ENCODE measurements around the gene IQCF2. TPM values are rescaled to one million over a fixed set of nuclear protein-coding genes. Genes with fewer than 3 reads are reported as not detected.
A peak's percentile ranks its signal among the peaks of the same experiment; 100 is the strongest.

IQCF2 gene
- total RNA-seq, 3 donors from 2014 or later (not counting 1 experiment from before 2014, with no cell fraction given) = not detected

DNA sequence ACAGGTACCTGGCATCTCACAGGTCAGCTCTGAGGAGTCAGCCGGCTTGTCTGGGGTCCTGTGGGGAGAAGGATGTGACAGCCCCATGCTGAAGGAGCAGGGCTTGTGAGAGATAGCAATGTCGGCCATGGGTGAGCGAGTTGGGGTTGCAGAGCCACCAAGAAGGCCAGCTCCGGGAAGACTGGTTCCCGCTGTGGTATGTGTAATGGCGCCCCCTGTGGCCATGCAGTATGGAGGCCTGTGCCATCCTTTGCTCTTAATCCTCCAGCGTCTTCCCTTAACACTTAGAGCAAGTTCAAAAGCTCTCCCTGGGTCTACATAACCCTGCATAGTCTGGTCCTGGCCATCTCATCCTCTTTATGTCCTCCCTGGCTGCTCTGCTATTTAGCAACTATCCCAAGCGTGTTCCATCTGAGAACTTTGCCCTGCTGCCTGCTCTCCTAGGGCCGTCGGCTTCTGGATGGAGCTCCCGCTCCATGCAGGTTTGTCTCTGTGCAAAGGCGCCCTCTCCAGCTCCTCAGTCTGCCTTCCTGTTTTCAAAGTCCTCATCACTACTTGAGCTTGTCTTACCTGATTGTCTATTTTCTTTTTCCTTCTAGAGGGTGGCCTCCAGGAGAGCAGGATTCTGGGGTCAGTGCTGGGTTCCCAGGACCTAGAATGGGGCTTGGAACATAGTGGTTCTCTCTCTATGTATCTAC, 41.6 kb upstream of the IQCF2 start:
- Mint-ChIP-seq H3K4me1 (peaks cover 12 to 18% of the 10 kb centered on the region in 2 donors), H3K27ac (no peak overlapping the region), H3K4me3 (no peak overlapping the region), H3K9me3 (no peaks in the 10 kb centered on the region), H3K36me3 (no peaks in the 10 kb centered on the region), H3K27me3 (ENCODE audit: low read depth in 2 of 2) (peaks cover 30 to 33% of the 10 kb centered on the region in 2 donors)
- H3K4me1 ChIP-seq (ENCODE audit: control insufficient read depth, insufficient read depth, low read length) = no peaks in the 10 kb centered on the region
- TF ChIP-seq, protein P1, sequence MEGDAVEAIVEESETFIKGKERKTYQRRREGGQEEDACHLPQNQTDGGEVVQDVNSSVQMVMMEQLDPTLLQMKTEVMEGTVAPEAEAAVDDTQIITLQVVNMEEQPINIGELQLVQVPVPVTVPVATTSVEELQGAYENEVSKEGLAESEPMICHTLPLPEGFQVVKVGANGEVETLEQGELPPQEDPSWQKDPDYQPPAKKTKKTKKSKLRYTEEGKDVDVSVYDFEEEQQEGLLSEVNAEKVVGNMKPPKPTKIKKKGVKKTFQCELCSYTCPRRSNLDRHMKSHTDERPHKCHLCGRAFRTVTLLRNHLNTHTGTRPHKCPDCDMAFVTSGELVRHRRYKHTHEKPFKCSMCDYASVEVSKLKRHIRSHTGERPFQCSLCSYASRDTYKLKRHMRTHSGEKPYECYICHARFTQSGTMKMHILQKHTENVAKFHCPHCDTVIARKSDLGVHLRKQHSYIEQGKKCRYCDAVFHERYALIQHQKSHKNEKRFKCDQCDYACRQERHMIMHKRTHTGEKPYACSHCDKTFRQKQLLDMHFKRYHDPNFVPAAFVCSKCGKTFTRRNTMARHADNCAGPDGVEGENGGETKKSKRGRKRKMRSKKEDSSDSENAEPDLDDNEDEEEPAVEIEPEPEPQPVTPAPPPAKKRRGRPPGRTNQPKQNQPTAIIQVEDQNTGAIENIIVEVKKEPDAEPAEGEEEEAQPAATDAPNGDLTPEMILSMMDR (IDR thresholded peaks at IDR 0.05) = no peak
- ATAC-seq (peak in 1 of 3 donors; percentile 50), DNase-seq (peak in 1 of 2 donors; percentile 30)
- intact Hi-C loops (cut with micrococcal nuclease) = no loop called here
- H3K27ac ChIP-seq (ENCODE audit: low read length) = no peak overlapping the region
- no peaks in the 10 kb centered on the region for H3K9me3 ChIP-seq (ENCODE audit: control insufficient read depth, insufficient read depth, low read length)
- no peaks in the 10 kb centered on the region for H3K27me3 ChIP-seq (ENCODE audit: control insufficient read depth, insufficient read depth, low read length)
- no peak overlapping the region for H3K4me3 ChIP-seq (ENCODE audit: low read length)
- WGBS (ENCODE audit: insufficient coverage) = 63% methylated on average over 12 of the region's 12 CpGs
- no peaks in the 10 kb centered on the region for H3K36me3 ChIP-seq (ENCODE audit: control insufficient read depth, insufficient read depth, low read length)

DNA sequence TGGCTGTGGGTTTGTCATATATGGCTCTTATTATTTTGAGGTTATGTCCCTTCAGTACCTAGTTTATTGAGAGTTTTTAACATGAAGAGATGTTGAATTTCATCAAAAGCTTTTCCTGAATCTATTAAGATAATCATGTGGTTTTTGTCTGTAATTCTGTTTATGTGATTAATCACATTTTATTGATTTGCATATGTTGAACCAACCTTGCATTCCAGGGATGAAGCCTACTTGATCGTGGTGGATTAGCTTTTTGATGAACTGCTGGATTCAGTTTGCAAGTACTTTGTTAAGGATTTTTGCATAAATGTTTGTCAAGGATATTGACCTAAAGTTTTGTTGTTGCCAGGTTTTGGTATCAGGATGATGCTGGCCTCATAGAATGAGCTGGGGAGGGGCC, 33.1 kb upstream of the IQCF2 start:
- no peaks in the 10 kb centered on the region for H3K4me1 ChIP-seq (ENCODE audit: control insufficient read depth, insufficient read depth, low read length)
- H3K4me1 Mint-ChIP-seq = peaks cover 3 to 10% of the 10 kb centered on the region in 2 donors
- H3K27ac ChIP-seq (ENCODE audit: low read length) = no peak overlapping the region
- H3K27ac Mint-ChIP-seq = no peak overlapping the region
- no peak overlapping the region for H3K4me3 ChIP-seq (ENCODE audit: low read length)
- H3K27me3 ChIP-seq (ENCODE audit: control insufficient read depth, insufficient read depth, low read length) = no peaks in the 10 kb centered on the region
- no peak for DNase-seq
- no peaks in the 10 kb centered on the region for H3K36me3 ChIP-seq (ENCODE audit: control insufficient read depth, insufficient read depth, low read length)
- WGBS (ENCODE audit: insufficient coverage) = 71% methylated on average over 1 of the region's 1 CpG
- intact Hi-C loops (cut with micrococcal nuclease) = no loop called here
- H3K9me3 ChIP-seq (ENCODE audit: control insufficient read depth, insufficient read depth, low read length) = peaks cover 9% of the 10 kb centered on the region
- TF ChIP-seq, protein P1 (IDR thresholded peaks at IDR 0.05) = no peak
- peaks cover 3% of the 10 kb centered on the region in 2 donors for H3K9me3 Mint-ChIP-seq
- peaks cover 11 to 26% of the 10 kb centered on the region in 2 donors for H3K27me3 Mint-ChIP-seq (ENCODE audit: low read depth in 2 of 2)
- peak overlapping the region; percentile 56 for H3K4me3 Mint-ChIP-seq
- ATAC-seq = no peak
- H3K36me3 Mint-ChIP-seq = peaks cover 14% of the 10 kb centered on the region

DNA sequence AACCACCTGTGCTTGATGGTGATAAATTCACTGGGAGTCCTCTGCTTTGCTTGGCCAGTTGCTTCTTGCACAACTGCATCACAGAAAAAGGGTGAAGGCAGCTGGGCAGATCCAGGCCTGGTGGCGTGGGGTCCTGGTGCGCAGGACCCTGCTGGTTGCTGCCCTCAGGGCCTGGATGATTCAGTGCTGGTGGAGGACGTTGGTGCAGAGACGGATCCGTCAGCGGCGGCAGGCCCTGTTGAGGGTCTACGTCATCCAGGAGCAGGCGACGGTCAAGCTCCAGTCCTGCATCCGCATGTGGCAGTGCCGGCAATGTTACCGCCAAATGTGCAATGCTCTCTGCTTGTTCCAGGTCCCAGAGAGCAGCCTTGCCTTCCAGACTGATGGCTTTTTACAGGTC, 31.1 kb upstream of the IQCF2 start:
- H3K9me3 ChIP-seq (ENCODE audit: control insufficient read depth, insufficient read depth, low read length) = peaks cover 9% of the 10 kb centered on the region
- H3K4me1 ChIP-seq (ENCODE audit: control insufficient read depth, insufficient read depth, low read length) = no peaks in the 10 kb centered on the region
- Mint-ChIP-seq H3K36me3 (peaks cover 14% of the 10 kb centered on the region), H3K27ac (no peak overlapping the region), H3K4me3 (no peak overlapping the region), H3K4me1 (peaks cover 0 to 7% of the 10 kb centered on the region in 2 donors), H3K27me3 (ENCODE audit: low read depth in 2 of 2) (peaks cover 25 to 45% of the 10 kb centered on the region in 2 donors), H3K9me3 (peaks cover 3% of the 10 kb centered on the region in 2 donors)
- TF ChIP-seq, protein P1 (IDR thresholded peaks at IDR 0.05) = no peak
- no peaks in the 10 kb centered on the region for H3K27me3 ChIP-seq (ENCODE audit: control insufficient read depth, insufficient read depth, low read length)
- intact Hi-C loops (cut with micrococcal nuclease) = no loop called here
- WGBS (ENCODE audit: insufficient coverage) = 94% methylated on average over 13 of the region's 13 CpGs
- H3K27ac ChIP-seq (ENCODE audit: low read length) = no peak overlapping the region
- ATAC-seq = no peak
- no peaks in the 10 kb centered on the region for H3K36me3 ChIP-seq (ENCODE audit: control insufficient read depth, insufficient read depth, low read length)
- H3K4me3 ChIP-seq (ENCODE audit: low read length) = no peak overlapping the region
- DNase-seq = no peak
